ENCODE data around the gene ARMC5. TPM values are rescaled to one million over a fixed set of nuclear protein-coding genes. Genes with fewer than 3 reads are reported as not detected.

The ARMC5 gene
- total RNA-seq, 1 experiment from 2014 or later = 11.3 TPM

GRCh38 chr16:31465788-31466370 lies 6.6 kb downstream of the ARMC5 start (continued):
- TF ChIP-seq AR (CRISPR knock-in tag; IDR thresholded peaks at IDR 0.05) = no peak
- no peak for TF ChIP-seq MLX (CRISPR knock-in tag; IDR thresholded peaks at IDR 0.05)

- Mint-ChIP-seq H3K36me3 (peaks cover 15% of the 10 kb centered on the region; the same call in 1 of the 2 replicates), H3K4me3 (no peak overlapping the region), H3K9me3 (no peaks in the 10 kb centered on the region), H3K4me1 (peaks cover 5% of the 10 kb centered on the region), H3K27ac (no peak overlapping the region), H3K27me3 (ENCODE audit: low read depth) (peaks cover 12% of the 10 kb centered on the region)
- ATAC-seq (no peak), DNase-seq (ENCODE audit: low spot score) (no peak)
- CTCF ChIA-PET = interaction anchor here (0.6 kb wide), 1 partner anchor 62 kb away, joined by 3 read pairs; no protein-coding TSS in a partner anchor
- TF ChIP-seq ZSCAN18 (CRISPR knock-in tag; IDR thresholded peaks at IDR 0.05) (no peak), ZBTB21 (CRISPR knock-in tag; IDR thresholded peaks at IDR 0.05; ENCODE audit: borderline replicate concordance) (no peak), OVOL2 (CRISPR knock-in tag; IDR thresholded peaks at IDR 0.05; ENCODE audit: borderline replicate concordance) (no peak), ATF6 (CRISPR knock-in tag; IDR thresholded peaks at IDR 0.05) (no peak), HMGA2 (CRISPR knock-in tag; IDR thresholded peaks at IDR 0.05) (no peak), NFE2L1 (CRISPR knock-in tag; IDR thresholded peaks at IDR 0.05) (no peak), NFATC4 (CRISPR knock-in tag; IDR thresholded peaks at IDR 0.05) (no peak), TEAD1 (CRISPR knock-in tag; IDR thresholded peaks at IDR 0.05) (no peak), JAZF1 (CRISPR knock-in tag; IDR thresholded peaks at IDR 0.05) (no peak), ZMAT4 (CRISPR knock-in tag; IDR thresholded peaks at IDR 0.05) (no peak), GTF2I (CRISPR knock-in tag; conservative IDR thresholded peaks at IDR 0.05) (no peak), E2F5 (CRISPR knock-in tag; IDR thresholded peaks at IDR 0.05) (no peak), ZNF416 (CRISPR knock-in tag; IDR thresholded peaks at IDR 0.05) (no peak), ZBTB43 (CRISPR knock-in tag; IDR thresholded peaks at IDR 0.05) (no peak), MXD4 (CRISPR knock-in tag; IDR thresholded peaks at IDR 0.05; ENCODE audit: borderline replicate concordance) (no peak), CREB1 (CRISPR knock-in tag; IDR thresholded peaks at IDR 0.05) (no peak), CBFB (CRISPR knock-in tag; IDR thresholded peaks at IDR 0.05; ENCODE audit: low read depth) (no peak), GABPB1 (CRISPR knock-in tag; IDR thresholded peaks at IDR 0.05) (no peak), FOXJ3 (CRISPR knock-in tag; IDR thresholded peaks at IDR 0.05; ENCODE audit: borderline replicate concordance) (no peak)
- POLR2A ChIA-PET = no interaction called here
Observed at GRCh38 chr16:31466381-31466841, 7.1 kb downstream of the ARMC5 start.
